Fibroblast of the conjunctiva (primary cell): Measurements from ENCODE around the gene KCNAB3.

ENCODE experiments used
- DNase-seq: peaks from one replicate; pipeline ENCODE4 v3.0.0-alpha.2; 2010; ENCODE audit warnings: low read depth

The KCNAB3 gene

GRCh38 chr17:7940034-7940433 lies 10.4 kb upstream of the KCNAB3 start:
- DNase-seq, result no peak

GRCh38 chr17:7935859-7936258 lies 6.2 kb upstream of the KCNAB3 start:
- no peak for DNase-seq

DNA sequence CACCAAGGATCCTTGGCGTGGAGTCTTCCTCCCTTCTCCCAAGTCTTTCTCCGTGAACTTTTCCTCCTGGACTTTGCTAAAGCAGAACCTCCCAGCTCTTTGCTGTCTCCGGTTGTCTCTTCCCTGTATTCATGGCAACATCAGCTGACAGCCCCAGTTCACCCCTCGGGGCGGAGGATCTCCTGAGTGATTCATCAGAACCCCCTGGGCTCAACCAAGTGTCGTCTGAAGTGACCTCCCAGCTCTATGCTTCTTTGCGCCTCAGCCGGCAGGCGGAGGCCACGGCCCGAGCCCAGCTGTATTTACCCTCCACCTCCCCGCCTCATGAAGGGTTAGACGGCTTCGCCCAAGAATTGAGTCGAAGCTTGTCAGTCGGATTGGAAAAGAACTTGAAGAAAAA lies 3.3 kb upstream of the KCNAB3 start:
- DNase-seq, result no peak

DNA sequence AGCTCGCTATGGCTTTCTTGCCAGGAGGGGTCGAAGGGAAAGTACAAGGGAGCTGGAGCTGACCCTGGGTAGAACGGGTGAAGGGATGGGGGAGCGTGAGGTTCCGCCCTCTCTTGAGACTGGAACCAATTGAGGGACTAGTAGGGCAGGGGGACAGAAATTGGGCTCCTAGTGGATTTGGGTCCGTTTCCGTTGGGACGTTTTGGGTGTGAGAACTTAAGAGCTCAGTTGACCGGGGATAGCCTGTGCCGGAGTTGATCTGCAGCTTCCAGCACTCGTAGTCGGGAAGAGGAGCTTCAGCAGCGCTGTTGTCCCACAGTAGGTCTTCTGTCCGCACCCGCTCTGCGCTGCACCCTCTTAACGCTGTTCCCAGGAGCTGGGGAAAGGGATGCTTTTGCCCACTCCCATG lies 2.8 kb upstream of the KCNAB3 start:
- DNase-seq, result no peak

- DNase-seq, result peak; percentile 98
Observed at GRCh38 chr17:7931709-7932482, 2.2 kb upstream of the KCNAB3 start, which contains the start of the genes CNTROB and TRAPPC1. TSS of gene CNTROB (plus strand) at chr17:7932206. CDS start at chr17:7933080, 874 bp downstream. TSS of gene TRAPPC1 (minus strand) at chr17:7931946. CDS start at chr17:7931829, 117 bp downstream.

DNA sequence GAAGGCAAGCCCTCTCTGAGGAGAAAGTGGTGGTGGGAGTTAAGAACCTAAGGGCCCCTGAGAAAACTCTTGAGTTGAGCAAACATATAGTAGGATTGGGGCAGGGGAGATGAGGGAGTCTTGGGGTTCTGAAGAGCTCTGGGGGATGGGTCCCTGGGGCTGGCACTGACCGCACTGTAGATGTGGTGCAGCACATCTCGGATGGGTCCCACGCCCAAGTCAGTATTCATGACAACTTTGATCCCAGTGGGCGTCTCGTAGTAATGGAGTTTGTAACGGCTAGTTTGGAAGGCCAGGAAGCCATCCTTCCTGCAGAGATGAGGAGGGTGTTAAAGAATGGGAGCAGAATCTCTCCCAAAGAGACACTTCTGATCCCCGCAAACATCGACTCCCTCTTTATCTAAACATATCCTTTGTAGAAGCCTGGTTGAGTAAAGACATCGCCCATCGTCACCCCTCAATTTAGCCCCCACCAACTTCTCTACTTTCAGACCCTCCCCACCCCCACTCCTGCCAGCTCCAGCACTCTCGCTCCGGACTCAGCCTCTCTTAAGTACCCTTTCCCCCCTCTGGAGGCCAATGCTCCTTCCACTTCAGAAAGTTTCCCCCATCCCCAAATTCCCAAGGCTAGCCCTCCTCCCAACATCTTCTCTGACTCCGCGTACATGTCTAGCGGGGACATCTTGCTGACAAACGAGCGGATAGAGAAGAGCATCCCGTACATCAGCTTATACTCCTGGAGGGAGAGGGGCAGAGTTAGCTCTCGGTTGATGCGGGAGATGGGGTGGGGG lies 1.4 kb upstream of the KCNAB3 start:
- DNase-seq, result no peak

DNA sequence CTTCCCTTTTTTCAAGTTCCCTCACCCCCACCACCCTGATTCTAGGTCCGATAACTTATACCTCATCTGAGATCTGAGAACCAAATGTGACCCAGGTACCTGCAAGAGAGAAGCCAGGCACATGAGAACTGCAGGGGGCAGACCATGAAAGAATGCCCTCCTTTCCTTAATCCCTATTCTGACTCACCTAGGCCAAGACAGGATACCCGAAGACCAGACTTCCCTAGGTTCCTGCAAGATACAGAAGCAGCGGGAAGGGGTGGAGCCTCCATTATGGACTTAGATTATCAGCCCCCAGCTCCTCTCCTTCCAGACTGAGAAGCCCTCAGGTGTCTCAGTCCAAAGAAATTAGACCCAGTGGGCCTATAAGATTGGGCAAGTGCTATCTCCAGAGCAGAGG lies 2.1 kb downstream of the KCNAB3 start:
- DNase-seq, result no peak

GRCh38 chr17:7922845-7923628 lies 6.6 kb downstream of the KCNAB3 start:
- no peak for DNase-seq

DNA sequence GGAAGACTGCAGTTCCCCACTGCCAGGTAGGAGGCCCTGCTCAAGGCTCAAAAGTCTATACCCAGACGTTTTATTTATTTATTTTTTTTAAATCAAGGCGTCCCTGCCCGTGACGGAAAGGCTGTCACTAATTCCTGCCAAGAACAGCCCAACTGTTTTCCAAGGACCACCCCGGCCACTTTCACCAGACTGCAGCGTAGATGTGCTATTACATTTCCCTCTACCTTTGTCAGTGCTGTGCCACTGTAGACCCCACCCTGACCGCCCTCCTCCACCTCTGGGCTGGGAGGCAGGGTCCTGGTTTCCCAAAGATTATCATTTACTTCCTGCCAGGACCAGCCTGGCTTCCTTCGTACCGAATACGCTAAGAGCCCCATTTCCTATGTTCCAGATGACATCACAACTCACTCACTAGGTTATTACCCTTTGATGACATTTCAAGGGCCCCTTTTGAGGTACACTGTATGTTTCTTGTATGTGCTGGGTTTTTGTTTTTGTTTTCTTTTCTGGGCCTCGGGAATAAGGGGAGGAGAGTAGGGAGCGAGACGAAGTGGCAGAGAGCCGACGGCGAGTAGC lies 7.3 kb downstream of the KCNAB3 start:
- DNase-seq, result no peak

DNA sequence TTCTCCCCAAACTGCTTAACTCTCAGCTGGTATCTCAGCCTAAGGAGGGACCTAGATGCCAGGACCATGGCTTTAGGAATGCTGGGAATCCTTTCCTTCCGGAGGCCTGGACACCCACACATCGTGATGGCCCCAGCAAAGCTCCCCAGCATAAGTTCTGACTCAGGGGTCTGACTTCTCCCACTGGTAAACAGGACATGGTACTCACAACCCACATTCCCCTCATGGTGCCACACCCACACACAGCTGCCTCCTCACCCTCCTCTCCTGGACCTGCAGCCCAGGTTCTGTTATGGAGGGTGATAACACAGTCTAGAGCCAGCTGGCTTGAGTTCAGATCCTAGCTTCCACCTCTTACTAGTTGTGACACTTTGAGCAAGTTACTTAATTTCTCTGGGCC lies 12.8 kb downstream of the KCNAB3 start:
- DNase-seq, result no peak

GRCh38 chr17:7916385-7916682 lies 13.3 kb downstream of the KCNAB3 start:
- no peak for DNase-seq

GRCh38 chr17:7915611-7916384 lies 13.9 kb downstream of the KCNAB3 start, which contains the start of gene RNF227:
TSS of gene RNF227 (minus strand) at chr17:7916289. CDS start at chr17:7916195, 94 bp downstream.
- DNase-seq, result peak; percentile 94

DNA sequence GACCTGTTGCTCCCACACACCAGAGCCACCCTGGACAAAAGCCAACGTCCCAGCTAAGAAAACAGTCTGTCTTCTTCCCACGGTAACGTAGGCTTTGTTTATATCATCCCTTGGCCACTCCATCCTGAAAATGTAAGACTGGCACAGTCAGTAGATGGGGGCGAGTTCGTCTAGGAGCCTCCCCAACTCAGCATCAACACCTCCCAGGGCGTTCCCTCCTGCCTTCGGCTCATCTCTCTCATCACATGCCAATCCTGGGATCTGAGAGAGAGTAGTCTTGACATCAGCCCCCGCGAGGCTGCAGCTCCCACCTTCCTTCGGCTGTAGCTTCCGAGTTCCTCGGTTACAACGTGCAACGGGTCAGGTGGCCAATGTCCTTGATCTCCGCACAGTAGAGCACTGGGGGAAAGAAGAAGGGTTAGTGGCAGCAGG lies 14.5 kb downstream of the KCNAB3 start:
- DNase-seq, result no peak

DNA sequence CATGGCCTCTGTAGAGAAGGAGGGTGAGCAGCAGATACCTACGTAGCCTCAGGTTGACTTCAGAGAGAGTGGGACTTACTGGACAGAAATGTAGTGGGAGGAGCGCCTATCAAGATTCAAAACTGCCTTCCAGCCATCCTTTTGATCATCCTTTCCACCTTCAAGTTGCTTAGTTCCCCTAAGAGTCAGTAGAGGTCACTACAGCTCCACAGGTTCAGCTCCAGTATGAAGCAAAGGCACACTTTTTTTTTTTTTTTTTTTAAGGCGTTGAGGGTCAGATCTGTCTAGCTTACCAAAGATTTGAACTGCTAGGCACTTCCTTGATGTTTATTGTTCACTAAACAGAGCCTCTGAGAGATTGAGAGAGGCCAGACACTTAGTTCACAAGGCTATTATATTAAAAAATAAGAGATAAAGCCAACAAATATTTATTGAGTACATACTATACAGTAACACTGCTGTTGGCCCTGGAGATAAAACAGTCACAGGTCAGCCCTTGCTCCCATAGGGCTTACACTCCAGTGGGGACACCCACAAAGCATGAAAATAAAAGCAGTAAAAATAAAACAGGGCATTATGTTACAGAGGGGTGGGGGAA lies 16.6 kb downstream of the KCNAB3 start:
- peak; percentile 79 for DNase-seq

DNA sequence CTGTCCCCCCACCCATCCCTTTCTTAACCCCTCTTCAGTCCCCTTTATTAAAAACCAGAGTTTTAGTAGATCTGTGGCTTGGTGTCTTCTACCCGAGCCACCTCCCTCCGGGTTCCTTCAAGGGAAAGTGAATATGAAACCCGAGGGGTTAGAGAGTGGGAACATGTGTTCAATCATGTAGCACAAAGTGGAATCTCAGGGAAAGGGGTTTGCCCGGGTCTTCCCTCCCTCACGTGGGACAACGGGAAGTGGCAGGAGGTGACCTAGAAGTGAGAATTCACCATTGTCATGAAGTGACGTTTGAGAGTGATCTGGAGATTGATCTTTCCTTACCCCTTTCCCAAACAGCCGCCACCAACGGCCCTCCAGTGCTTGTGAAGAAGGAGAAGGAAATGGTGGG lies 18.5 kb downstream of the KCNAB3 start:
- no peak for DNase-seq

DNA sequence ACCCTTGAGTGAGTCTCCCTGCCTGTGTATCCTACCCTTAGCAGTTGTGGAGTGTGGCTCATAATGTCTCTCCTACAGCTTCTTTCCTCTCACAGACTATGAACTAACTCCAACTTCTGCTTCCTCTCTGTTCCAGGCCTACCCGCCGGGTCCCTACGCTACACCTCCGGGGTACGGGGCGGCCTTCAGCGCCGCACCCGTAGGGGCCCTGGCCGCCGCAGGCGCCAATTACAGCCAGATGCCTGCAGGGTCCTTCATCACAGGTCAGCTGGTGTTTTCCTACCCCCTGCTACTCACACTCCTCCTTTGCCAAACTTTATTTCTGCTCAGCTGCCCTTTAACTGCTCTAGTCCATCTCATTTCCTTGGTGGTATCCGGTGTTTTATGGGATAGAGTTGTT lies 18.9 kb downstream of the KCNAB3 start:
- DNase-seq, result no peak

DNA sequence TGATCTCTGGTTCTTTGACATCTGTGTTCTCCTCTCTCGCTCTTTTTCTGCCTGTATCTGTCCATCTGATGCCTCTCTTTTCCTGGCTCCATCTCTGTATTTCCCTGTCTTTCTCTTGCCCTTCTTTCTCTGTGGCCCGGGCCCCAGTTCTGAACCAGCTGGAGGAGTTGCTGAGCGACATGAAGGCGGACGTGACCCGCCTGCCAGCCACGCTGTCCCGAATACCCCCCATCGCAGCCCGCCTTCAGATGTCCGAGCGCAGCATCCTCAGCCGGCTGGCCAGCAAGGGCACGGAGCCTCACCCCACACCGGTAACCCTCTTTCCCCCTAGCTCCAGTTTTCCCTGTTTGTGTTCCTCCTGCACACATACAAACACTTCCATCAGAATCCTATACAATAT lies 19.4 kb downstream of the KCNAB3 start:
- DNase-seq, result no peak

DNA sequence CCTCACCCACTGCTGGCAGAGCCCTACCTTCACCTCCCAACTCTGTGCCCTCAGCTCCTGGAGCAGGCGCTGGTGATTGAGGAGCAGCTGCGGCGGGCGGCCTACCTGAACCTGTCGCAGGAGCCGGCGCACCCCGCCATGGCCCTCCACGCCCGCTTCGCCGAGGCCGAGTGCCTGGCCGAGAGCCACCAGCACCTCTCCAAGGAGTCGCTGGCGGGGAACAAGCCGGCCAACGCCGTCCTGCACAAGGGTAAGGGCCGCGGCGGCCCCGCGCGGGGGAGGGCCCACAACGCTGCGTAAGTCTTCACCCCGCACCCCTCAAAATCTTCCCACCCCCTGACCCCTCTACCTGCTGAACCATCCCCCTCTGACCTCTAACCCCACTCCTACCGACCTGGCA lies 20.6 kb downstream of the KCNAB3 start:
- DNase-seq, result no peak

DNA sequence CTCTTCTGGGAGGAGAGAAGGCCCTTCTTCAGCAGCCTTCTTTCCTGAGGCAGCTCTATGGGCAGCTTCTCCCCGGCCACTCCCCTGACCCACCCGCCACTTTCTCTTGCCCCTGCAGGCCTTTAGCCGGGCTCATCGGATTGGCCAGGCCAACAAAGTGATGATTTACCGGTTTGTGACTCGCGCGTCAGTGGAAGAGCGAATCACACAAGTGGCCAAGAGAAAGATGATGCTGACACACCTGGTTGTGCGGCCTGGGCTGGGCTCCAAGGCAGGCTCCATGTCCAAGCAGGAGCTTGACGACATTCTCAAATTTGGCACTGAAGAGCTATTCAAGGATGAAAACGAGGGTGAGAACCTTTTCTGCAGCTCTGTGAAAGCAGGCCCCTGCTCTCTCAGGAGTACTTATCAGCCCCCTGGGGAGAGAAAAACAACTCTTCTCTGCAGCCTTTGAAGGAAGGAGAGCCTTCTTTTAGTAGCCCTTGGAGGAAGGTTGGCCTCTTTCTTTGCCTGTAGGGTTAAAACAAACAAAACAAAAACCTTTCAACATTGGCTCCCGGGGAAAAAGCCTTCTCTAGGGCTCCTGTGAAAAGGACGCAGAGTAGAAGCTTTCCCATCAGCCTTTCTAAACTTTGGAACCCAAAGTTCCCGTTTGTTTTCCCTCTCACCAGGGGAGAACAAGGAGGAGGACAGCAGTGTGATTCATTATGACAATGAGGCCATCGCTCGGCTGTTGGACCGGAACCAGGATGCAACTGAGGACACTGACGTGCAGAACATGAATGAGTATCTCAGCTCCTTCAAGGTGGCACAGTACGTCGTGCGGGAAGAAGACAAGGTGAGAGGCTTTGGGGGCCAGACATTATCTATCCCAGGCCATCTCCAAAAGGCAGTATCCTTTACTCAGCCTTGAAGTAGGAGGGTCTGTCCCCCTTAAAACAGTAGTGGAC lies 26.2 kb downstream of the KCNAB3 start:
- DNase-seq, result no peak

GRCh38 chr17:7897773-7898172 lies 31.9 kb downstream of the KCNAB3 start:
- DNase-seq, result peak; percentile 56
